ENCODE data around the gene ZNF451. TPM values are rescaled to one million over a fixed set of nuclear protein-coding genes. Genes with fewer than 3 reads are reported as not detected.
A peak's percentile ranks its signal among the peaks of the same experiment; 100 is the strongest.

ZNF451 gene
- polyA plus RNA-seq, 2 of the 4 experiments (the other 2 are of a cell fraction), result 8.9 to 23.0 TPM

- CTCF ChIA-PET, result no interaction called here
- FAIRE-seq (no peak), DNase-seq (ENCODE audit: low read depth in 1 of 2, low spot score in 1 of 2) (no peak), ATAC-seq (no peak)
- Histone ChIP-seq H3K27ac (no peak overlapping the region), H3K4me3 (no peak overlapping the region), H3K9me3 (no peaks in the 10 kb centered on the region), H3K4me2 (peak overlapping the region; percentile 38; the same call in 2 of the 3 replicates), H3K4me1 (peaks cover 15% of the 10 kb centered on the region; the same call in 2 of the 3 replicates)
- TF ChIP-seq NPAS2 (CRISPR knock-in tag; IDR thresholded peaks at IDR 0.05; ENCODE audit: borderline replicate concordance), result no peak
- no peak for TF ChIP-seq HDAC2 (IDR thresholded peaks at IDR 0.05)
- TF ChIP-seq PBX3 (IDR thresholded peaks at IDR 0.05), result no peak
- 47% methylated on average over 4 of the region's 4 CpGs for WGBS (ENCODE audit: missing lambda C conversion rate)
- POLR2A ChIA-PET, result no interaction called here
These were observed 51.6 kb downstream of the ZNF451 start for GRCh38 chr6:57141451-57142177.

GRCh38 chr6:57142178-57142525 is 52.2 kb downstream of the ZNF451 start:
- Histone ChIP-seq H3K9me3 (no peaks in the 10 kb centered on the region), H3K4me2 (peak overlapping the region; percentile 38; the same call in 1 of the 3 replicates), H3K4me1 (peaks cover 15% of the 10 kb centered on the region; the same call in 2 of the 3 replicates), H3K4me3 (no peak overlapping the region), H3K27ac (no peak overlapping the region)
- DNase-seq (ENCODE audit: low read depth in 1 of 2, low spot score in 1 of 2) (no peak), ATAC-seq (no peak), FAIRE-seq (no peak)
- CTCF ChIA-PET, result interaction anchor here (1.2 kb wide), 1 partner anchor 80 kb away, joined by 3 read pairs; the partner anchor contains the start of gene RAB23
- TF ChIP-seq RCOR1 (IDR thresholded peaks at IDR 0.05; ENCODE audit: low read depth, low read length) (no peak), EHMT2 (IDR thresholded peaks at IDR 0.05; ENCODE audit: low read depth) (no peak), HEYL (CRISPR knock-in tag; IDR thresholded peaks at IDR 0.05) (no peak), POLR2A (IDR thresholded peaks at IDR 0.05; ENCODE audit: low read length) (no peak), ZSCAN20 (CRISPR knock-in tag; IDR thresholded peaks at IDR 0.05) (no peak), SREBF2 (IDR thresholded peaks at IDR 0.05) (no peak), ZC3H11A (IDR thresholded peaks at IDR 0.05) (no peak), PBX3 (IDR thresholded peaks at IDR 0.05) (no peak), MAZ (IDR thresholded peaks at IDR 0.05; ENCODE audit: borderline replicate concordance, low read depth, low read length) (no peak), HOXA7 (CRISPR knock-in tag; IDR thresholded peaks at IDR 0.05) (no peak), GATA3 (IDR thresholded peaks at IDR 0.05; ENCODE audit: borderline replicate concordance) (no peak), REST (IDR thresholded peaks at IDR 0.05) (no peak), USF2 (IDR thresholded peaks at IDR 0.05) (no peak), HMGXB4 (CRISPR knock-in tag; IDR thresholded peaks at IDR 0.05; ENCODE audit: borderline replicate concordance) (no peak)
- POLR2A ChIA-PET, result no interaction called here
- WGBS (ENCODE audit: missing lambda C conversion rate), result 68% methylated on average over 1 of the region's 1 CpG
